K562 (cell line): Measurements from ENCODE around the gene CARMIL1. TPM values are rescaled to one million over a fixed set of nuclear protein-coding genes. Genes with fewer than 3 reads are reported as not detected.

Experiments used
- ATAC-seq: fragments of 200-7000 bp; cut with Tn5 transposase; 3 replicates; pipeline ENCODE4 v1.9.1; 2020; ENCODE audit warnings: moderate library complexity
- BruUV-seq: library from RNA; stranded (reverse); fragments of 400-500 nt; replicated peaks from 2 replicates; lab custom pipeline; 2021; lab: Mats Ljungman, UMichigan
- CTCF ChIA-PET: fragments of 300-600 bp; formaldehyde crosslinking; extraction: SDS; loops from one replicate; lab custom pipeline; 2021; ENCODE audit warnings: low intra/inter-chr PET ratio; lab: Yijun Ruan, JAX
- POLR2A ChIA-PET: fragments of 300-600, 350-650 bp; sonication (Branson Sonifier 250); formaldehyde crosslinking; extraction: SDS; loops from one replicate; lab custom pipeline; 2021; ENCODE audit warnings: antibody characterized with exemption, inconsistent platforms; lab: Yijun Ruan, JAX
- DNase-seq, 4 experiments: peaks; one replicate each; pipeline versions ENCODE4 v3.0.0 to v3.0.0-alpha.2; 2011 to 2018; ENCODE audit warnings: low spot score in 3 of 4, mixed read lengths in 3 of 4; ENCODE audit errors: extremely low read depth in 1 of 4
- FAIRE-seq: peaks from 2 replicates; lab custom pipeline; 2011; peaks lifted over from hg19 to GRCh38; lab: Jason Lieb, UNC
- H2AFZ ChIP-seq: 2 replicates; pipeline ENCODE4 v1.6.0; 2011; ENCODE audit warnings: low read depth, low read length, control low read depth, inconsistent platforms
- H3K27ac ChIP-seq: fragments of 200-600 bp; 3 replicates; pipeline ENCODE4 v1.8.0; 2011; ENCODE audit warnings: low read depth, mild to moderate bottlenecking, control low read depth, inconsistent platforms, low read length, moderate library complexity, mixed read lengths; ENCODE audit errors: extremely low read depth
- H3K27me3 ChIP-seq, 2 experiments: fragments of 300-600 bp in 1 of 2; 2 replicates in 1 of 2; 3 replicates in 1 of 2; pipeline versions ENCODE4 v1.6.0 to v1.8.0; 2011; ENCODE audit warnings: inconsistent platforms in 2 of 2, low read length in 2 of 2, mild to moderate bottlenecking in 1 of 2, mixed read lengths in 1 of 2, moderate library complexity in 1 of 2; ENCODE audit not compliant: control insufficient read depth in 2 of 2, insufficient read depth in 2 of 2
- H3K36me3 ChIP-seq: fragments of 300-600 bp; 3 replicates; pipeline ENCODE4 v1.8.0; 2011; ENCODE audit warnings: mild to moderate bottlenecking, low read length, inconsistent platforms; ENCODE audit not compliant: control insufficient read depth, insufficient read depth
- H3K4me1 ChIP-seq, 2 experiments: fragments of 200-600 bp in 1 of 2; replicated peaks in 1 of 2; 2 replicates in 1 of 2; 3 replicates in 1 of 2; pipeline versions ENCODE4 v1.5.1 to v1.8.0; 2011; ENCODE audit warnings: inconsistent platforms in 2 of 2, low read length in 2 of 2, mild to moderate bottlenecking in 1 of 2, mixed read lengths in 1 of 2, moderate library complexity in 1 of 2; ENCODE audit not compliant: control insufficient read depth in 2 of 2, insufficient read depth in 2 of 2
- H3K4me2 ChIP-seq: 2 replicates; pipeline ENCODE4 v1.6.1; 2011; ENCODE audit warnings: low read length, control low read depth, inconsistent platforms, mixed read lengths; ENCODE audit not compliant: insufficient read depth
- H3K4me3 ChIP-seq: fragments of 200-600 bp; sonication (generic), shearing (Covaris generic); 2 replicates; pipeline ENCODE4 v1.5.1; 2016; ENCODE audit warnings: control low read depth, inconsistent platforms
- H3K79me2 ChIP-seq: fragments of 200-600 bp; 3 replicates; pipeline ENCODE4 v1.8.0; 2011; ENCODE audit warnings: low read length, inconsistent platforms; ENCODE audit not compliant: control insufficient read depth, insufficient read depth
- H3K9ac ChIP-seq, 2 experiments: 2 replicates each; pipeline versions ENCODE4 v1.6.0 to v1.6.1; 2011; ENCODE audit warnings: low read depth in 2 of 2, low read length in 2 of 2, control low read depth in 1 of 2, inconsistent platforms in 1 of 2, mild to moderate bottlenecking in 1 of 2, mixed read lengths in 1 of 2; ENCODE audit not compliant: insufficient read depth in 1 of 2
- H3K9me1 ChIP-seq: one replicate; pipeline ENCODE4 v1.6.0; 2011; ENCODE audit warnings: inconsistent platforms, mild to moderate bottlenecking, low read length, moderate library complexity; ENCODE audit not compliant: control insufficient read depth, insufficient read depth
- H3K9me3 ChIP-seq: replicated peaks from 2 replicates; pipeline ENCODE4 v1.5.1; 2011; ENCODE audit warnings: low read depth, low read length, inconsistent platforms; ENCODE audit not compliant: control insufficient read depth, insufficient read depth
- H4K20me1 ChIP-seq: replicated peaks from 2 replicates; pipeline ENCODE4 v1.6.1; 2011; ENCODE audit warnings: low read length, inconsistent platforms, mixed read lengths; ENCODE audit not compliant: control insufficient read depth, insufficient read depth
- CGGBP1 ChIP-seq: fragments of 250-450 bp; sonication (Bioruptor Pico); IDR thresholded peaks from 2 replicates; pipeline ENCODE4 v1.9.0; 2021; ENCODE audit warnings: mild to moderate bottlenecking
- ELF4 ChIP-seq: fragments of 450-650 bp; formaldehyde crosslinking; IDR thresholded peaks from 2 replicates; pipeline ENCODE4 v1.4.0; 2022; ENCODE audit warnings: missing genetic modification characterization
- HCFC1 ChIP-seq: IDR thresholded peaks from 2 replicates; pipeline ENCODE4 v1.6.1; 2012; ENCODE audit warnings: low read depth, low read length, improper control_type of control experiment
- MBD2 ChIP-seq: sonication (generic); IDR thresholded peaks from 2 replicates; pipeline ENCODE4 v1.6.1; 2016; ENCODE audit warnings: low read depth, borderline replicate concordance
- OTX1 ChIP-seq: fragments of 450-650 bp; formaldehyde crosslinking; IDR thresholded peaks from 2 replicates; pipeline ENCODE4 v1.4.0; 2022; ENCODE audit warnings: mild to moderate bottlenecking
- PML ChIP-seq: IDR thresholded peaks from 2 replicates; pipeline ENCODE4 v1.6.1; 2012; ENCODE audit warnings: low read length, inconsistent platforms
- POLR3A ChIP-seq: IDR thresholded peaks from 2 replicates; pipeline ENCODE4 v1.6.1; 2011; ENCODE audit warnings: borderline replicate concordance, mild to moderate bottlenecking, moderate library complexity; ENCODE audit not compliant: insufficient read length, insufficient read depth; ENCODE audit errors: extremely low read depth
- RBM14 ChIP-seq: fragments of 200-400 bp; formaldehyde crosslinking; IDR thresholded peaks from 2 replicates; pipeline ENCODE4 v1.6.1; 2018; ENCODE audit warnings: low read depth, mild to moderate bottlenecking, low read length, moderate library complexity, borderline replicate concordance; ENCODE audit not compliant: insufficient read depth
- RUNX1 ChIP-seq: sonication (generic); IDR thresholded peaks from 2 replicates; pipeline ENCODE4 v1.6.1; 2016; ENCODE audit warnings: antibody characterized with exemption, low read depth
- ZNF561 ChIP-seq: fragments of 450-650 bp; formaldehyde crosslinking; conservative IDR thresholded peaks from 2 replicates; pipeline ENCODE4 v1.4.0; 2020; ENCODE audit warnings: mild to moderate bottlenecking, moderate library complexity
- in situ Hi-C: fragments of 300-500 bp; cut with MboI; formaldehyde crosslinking; loops from 4 replicates; pipeline ENCODE4 v1.15.0; 2018; ENCODE audit warnings: inconsistent platforms, mixed read lengths
- intact Hi-C: fragments of 100-400 bp; cut with micrococcal nuclease; formaldehyde crosslinking; loops from 2 replicates; pipeline ENCODE4 v1.14.2; 2022
- polyA plus RNA-seq, 8 experiments: library from polyadenylated mRNA; depleted of rRNA in 4 of 8; stranded (reverse) in 5 of 8; unstranded in 3 of 8; fragments of >200 nt; fragmentation: Nextera tagmentation in 2 of 8; fragmentation: Illumina TruSeq in 1 of 8; extraction: Ambion mirVana in 2 of 8; extraction: Trizol in 1 of 8; gene quantifications; 2 replicates each; pipeline versions ENCODE4 v1.2.1 to v1.2.3, GENCODE V29; 2011 to 2014; ENCODE audit warnings: inconsistent platforms in 1 of 8, missing spikeins in 1 of 8
- total RNA-seq, 7 experiments: library from RNA; depleted of rRNA in 6 of 7; stranded (reverse); fragments of >200 nt in 6 of 7; fragmentation: Illumina TruSeq in 2 of 7; extraction: Trizol in 2 of 7; gene quantifications; 2 replicates each; pipeline versions ENCODE4 v1.2.1 to v1.2.3, GENCODE V29; 2011 to 2021; ENCODE audit warnings: low replicate concordance in 1 of 7

Gene CARMIL1
- total and polyA plus RNA-seq, 9 of the 15 experiments (the other 6 are each of a cell fraction or from before 2014, with no cell fraction given): 0.04 to 0.32 (median 0.10) TPM; not detected in 1

DNA sequence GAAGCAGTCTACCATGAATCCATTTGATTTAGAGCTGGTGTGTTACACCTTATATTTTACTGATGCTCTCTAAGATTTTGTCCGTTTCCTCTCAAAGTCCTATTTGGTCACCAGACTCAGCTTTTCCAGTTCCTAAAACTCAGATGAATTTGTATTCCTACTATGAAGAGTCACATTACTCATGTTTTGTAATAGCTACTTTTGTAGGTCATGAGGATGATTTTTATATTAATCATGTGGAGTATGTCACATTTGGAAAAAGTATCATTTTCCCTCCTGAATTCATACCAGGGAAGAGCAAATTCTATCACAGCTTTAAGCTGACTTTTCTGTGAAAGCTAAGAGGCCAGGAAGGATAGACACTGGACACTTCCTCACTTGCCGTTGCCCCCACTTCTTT lies 232.2 kb downstream of the CARMIL1 start (continued):
- TF ChIP-seq ZNF561 (CRISPR knock-in tag) (no peak), RBM14 (no peak)

GRCh38 chr6:25512560-25512959 lies 233.4 kb downstream of the CARMIL1 start:
- no peaks in the 10 kb centered on the region for H3K4me1 ChIP-seq
- peaks cover 0 to 7% of the 10 kb centered on the region in 2 experiments; a peak in 2 of 5 replicates for H3K27me3 ChIP-seq
- ChIA-PET POLR2A (interaction anchor here (1.7 kb wide), 2 partner anchors 9 to 17 kb away, joined by 4 to 5 read pairs; no protein-coding TSS in a partner anchor), CTCF (no interaction called here)
- no TSS peak for BruUV-seq
- ATAC-seq (no peak), DNase-seq (no peak), FAIRE-seq (no peak)
- no peaks in the 10 kb centered on the region for H4K20me1 ChIP-seq
- H3K9me1 ChIP-seq: no peaks in the 10 kb centered on the region
- in situ Hi-C loops (no loop called here), intact Hi-C loops (no loop called here)
- TF ChIP-seq MBD2: no peak
- TF ChIP-seq POLR3A: no peak
- no peak for TF ChIP-seq CGGBP1 (CRISPR knock-in tag)
- TF ChIP-seq RUNX1: no peak
- no peak for TF ChIP-seq HCFC1
- no peak for TF ChIP-seq PML
- no peak for TF ChIP-seq ELF4 (CRISPR knock-in tag)
- no peak for TF ChIP-seq OTX1 (CRISPR knock-in tag)
- no peaks in the 10 kb centered on the region for H3K36me3 ChIP-seq
- no peak overlapping the region for H3K4me3 ChIP-seq
- no peak overlapping the region for H2AFZ ChIP-seq
- no peak overlapping the region for H3K4me2 ChIP-seq
- H3K79me2 ChIP-seq: no peaks in the 10 kb centered on the region
- no peak overlapping the region for H3K27ac ChIP-seq
- H3K9ac ChIP-seq: no peak overlapping the region
- no peaks in the 10 kb centered on the region for H3K9me3 ChIP-seq
